Activated naive CD8-positive, alpha-beta T cell treated with anti-CD3 and anti-CD28 coated beads, Interleukin-2, amount 10 ng/mL, durations not matched to agents 7 days and 5 days (primary cell): ENCODE data around the gene PTPRD. TPM values are rescaled to one million over a fixed set of nuclear protein-coding genes. Genes with fewer than 3 reads are reported as not detected.
"Not testable (repeated sequence)": the region's sequence is repeated elsewhere in the genome, so short reads cannot be mapped to it uniquely, and the experiment has no call there.

Experiments used
- ATAC-seq: fragments of 150-1000 bp; cut with Tn5 transposase; one replicate; pipeline ENCODE4 v1.10.0; 2021; ENCODE audit warnings: low read depth, moderate library complexity
- POLR2A ChIA-PET: fragments of 350-600 bp; sonication (Branson Sonifier 250); formaldehyde crosslinking; loops from one replicate; lab custom pipeline; 2021; ENCODE audit warnings: antibody characterized with exemption; lab: Charles Lee
- DNase-seq: peaks from one replicate; pipeline ENCODE4 v3.0.0; 2021
- H3K27ac Mint-ChIP-seq: one replicate; pipeline ENCODE4 v1.8.0; 2022; ENCODE audit warnings: mild to moderate bottlenecking, mixed read lengths
- H3K27me3 Mint-ChIP-seq: one replicate; pipeline ENCODE4 v1.8.0; 2022; ENCODE audit warnings: mild to moderate bottlenecking, moderate library complexity, mixed read lengths
- H3K36me3 Mint-ChIP-seq: one replicate; pipeline ENCODE4 v1.8.0; 2021; ENCODE audit warnings: mild to moderate bottlenecking, mixed read lengths
- H3K4me1 Mint-ChIP-seq: one replicate; pipeline ENCODE4 v1.8.0; 2021; ENCODE audit warnings: mixed read lengths
- H3K4me3 Mint-ChIP-seq: one replicate; pipeline ENCODE4 v1.8.0; 2022; ENCODE audit warnings: mild to moderate bottlenecking, moderate library complexity, mixed read lengths
- H3K9me3 Mint-ChIP-seq: one replicate; pipeline ENCODE4 v1.8.0; 2021; ENCODE audit warnings: mixed read lengths
- total RNA-seq, 2 experiments: library from RNA; stranded (reverse); gene quantifications; one replicate each; pipeline ENCODE4 v1.2.3, GENCODE V29; 2021

Gene PTPRD
- total RNA-seq, 2 experiments from 2014 or later = not detected

- Mint-ChIP-seq H3K36me3 (no peaks in the 10 kb centered on the region), H3K9me3 (no peaks in the 10 kb centered on the region), H3K4me1 (no peaks in the 10 kb centered on the region), H3K27ac (no peak overlapping the region), H3K4me3 (no peak overlapping the region), H3K27me3 (no peaks in the 10 kb centered on the region)
- ATAC-seq = no peak
- POLR2A ChIA-PET = no interaction called here
- no peak for DNase-seq
These were observed 1470.8 kb downstream of the PTPRD start for GRCh38 chr9:9142001-9142400.

- POLR2A ChIA-PET = no interaction called here
- no peaks in the 10 kb centered on the region for H3K36me3 Mint-ChIP-seq
- no peak overlapping the region for H3K27ac Mint-ChIP-seq
- DNase-seq (no peak), ATAC-seq (no peak)
- H3K4me1 Mint-ChIP-seq = no peaks in the 10 kb centered on the region
- H3K9me3 Mint-ChIP-seq = no peaks in the 10 kb centered on the region
- no peaks in the 10 kb centered on the region for H3K27me3 Mint-ChIP-seq
- H3K4me3 Mint-ChIP-seq = no peak overlapping the region
These were observed 1479.3 kb downstream of the PTPRD start for GRCh38 chr9:9133526-9133925.

- no peak overlapping the region for H3K4me3 Mint-ChIP-seq
- no peak overlapping the region for H3K27ac Mint-ChIP-seq
- POLR2A ChIA-PET = no interaction called here
- H3K27me3 Mint-ChIP-seq = no peaks in the 10 kb centered on the region
- no peaks in the 10 kb centered on the region for H3K4me1 Mint-ChIP-seq
- no peaks in the 10 kb centered on the region for H3K36me3 Mint-ChIP-seq
- ATAC-seq = no peak
- DNase-seq = no peak
- H3K9me3 Mint-ChIP-seq = peaks cover 1% of the 10 kb centered on the region
These were observed 1488.2 kb downstream of the PTPRD start for GRCh38 chr9:9124616-9125015.

- DNase-seq (no peak), ATAC-seq (no peak)
- Mint-ChIP-seq H3K27ac (no peak overlapping the region), H3K36me3 (no peaks in the 10 kb centered on the region), H3K4me3 (no peak overlapping the region), H3K27me3 (no peaks in the 10 kb centered on the region), H3K4me1 (no peaks in the 10 kb centered on the region), H3K9me3 (no peaks in the 10 kb centered on the region)
- POLR2A ChIA-PET = no interaction called here
These were observed 1490.4 kb downstream of the PTPRD start for GRCh38 chr9:9122230-9122875.

GRCh38 chr9:9117866-9118265 is 1494.9 kb downstream of the PTPRD start:
- Mint-ChIP-seq H3K4me3 (no peak overlapping the region), H3K27ac (no peak overlapping the region), H3K4me1 (no peaks in the 10 kb centered on the region), H3K36me3 (no peaks in the 10 kb centered on the region), H3K9me3 (peaks cover 2% of the 10 kb centered on the region), H3K27me3 (no peaks in the 10 kb centered on the region)
- DNase-seq (no peak), ATAC-seq (no peak)
- POLR2A ChIA-PET = no interaction called here

- no peaks in the 10 kb centered on the region for H3K27me3 Mint-ChIP-seq
- H3K27ac Mint-ChIP-seq = no peak overlapping the region
- no peak for ATAC-seq
- POLR2A ChIA-PET = no interaction called here
- DNase-seq = no peak
- peaks cover 2% of the 10 kb centered on the region for H3K9me3 Mint-ChIP-seq
- no peak overlapping the region for H3K4me3 Mint-ChIP-seq
- no peaks in the 10 kb centered on the region for H3K4me1 Mint-ChIP-seq
- no peaks in the 10 kb centered on the region for H3K36me3 Mint-ChIP-seq
These were observed 1500.6 kb downstream of the PTPRD start for GRCh38 chr9:9112001-9112720.

GRCh38 chr9:9108641-9109040 is 1504.2 kb downstream of the PTPRD start:
- POLR2A ChIA-PET = no interaction called here
- ATAC-seq (no peak), DNase-seq (no peak)
- Mint-ChIP-seq H3K9me3 (no peaks in the 10 kb centered on the region), H3K27ac (no peak overlapping the region), H3K4me3 (no peak overlapping the region), H3K27me3 (no peaks in the 10 kb centered on the region), H3K4me1 (no peaks in the 10 kb centered on the region), H3K36me3 (no peaks in the 10 kb centered on the region)

GRCh38 chr9:9102295-9102694 is 1510.5 kb downstream of the PTPRD start:
- no peaks in the 10 kb centered on the region for H3K9me3 Mint-ChIP-seq
- no peaks in the 10 kb centered on the region for H3K4me1 Mint-ChIP-seq
- H3K27ac Mint-ChIP-seq = no peak overlapping the region
- H3K4me3 Mint-ChIP-seq = no peak overlapping the region
- H3K36me3 Mint-ChIP-seq = no peaks in the 10 kb centered on the region
- POLR2A ChIA-PET = no interaction called here
- ATAC-seq = no peak
- no peak for DNase-seq
- no peaks in the 10 kb centered on the region for H3K27me3 Mint-ChIP-seq

- no peak overlapping the region for H3K4me3 Mint-ChIP-seq
- DNase-seq (no peak), ATAC-seq (no peak)
- H3K27me3 Mint-ChIP-seq = no peaks in the 10 kb centered on the region
- H3K4me1 Mint-ChIP-seq = no peaks in the 10 kb centered on the region
- no peak overlapping the region for H3K27ac Mint-ChIP-seq
- POLR2A ChIA-PET = no interaction called here
- H3K9me3 Mint-ChIP-seq = no peaks in the 10 kb centered on the region
- no peaks in the 10 kb centered on the region for H3K36me3 Mint-ChIP-seq
These were observed 1512.7 kb downstream of the PTPRD start for GRCh38 chr9:9100070-9100469.

GRCh38 chr9:9099646-9100045 is 1513.2 kb downstream of the PTPRD start:
- POLR2A ChIA-PET = no interaction called here
- no peak for DNase-seq
- Mint-ChIP-seq H3K27ac (no peak overlapping the region), H3K9me3 (no peaks in the 10 kb centered on the region), H3K4me1 (no peaks in the 10 kb centered on the region), H3K27me3 (no peaks in the 10 kb centered on the region), H3K36me3 (no peaks in the 10 kb centered on the region), H3K4me3 (no peak overlapping the region)
- ATAC-seq = no peak

- H3K9me3 Mint-ChIP-seq, H3K27ac Mint-ChIP-seq, DNase-seq, ATAC-seq, H3K4me3 Mint-ChIP-seq, POLR2A ChIA-PET, H3K36me3 Mint-ChIP-seq, H3K27me3 Mint-ChIP-seq, H3K4me1 Mint-ChIP-seq: not testable (repeated sequence)
These were observed 1515.5 kb downstream of the PTPRD start for GRCh38 chr9:9097254-9097653.

GRCh38 chr9:9091387-9091786 is 1521.4 kb downstream of the PTPRD start:
- no peak overlapping the region for H3K27ac Mint-ChIP-seq
- peaks cover 4% of the 10 kb centered on the region for H3K9me3 Mint-ChIP-seq
- POLR2A ChIA-PET = no interaction called here
- no peak overlapping the region for H3K4me3 Mint-ChIP-seq
- no peak for ATAC-seq
- no peak for DNase-seq
- H3K4me1 Mint-ChIP-seq = no peaks in the 10 kb centered on the region
- no peaks in the 10 kb centered on the region for H3K27me3 Mint-ChIP-seq
- H3K36me3 Mint-ChIP-seq = no peaks in the 10 kb centered on the region

GRCh38 chr9:9079473-9079872 is 1533.3 kb downstream of the PTPRD start:
- Mint-ChIP-seq H3K27ac (no peak overlapping the region), H3K36me3 (no peaks in the 10 kb centered on the region), H3K9me3 (peaks cover 12% of the 10 kb centered on the region), H3K4me3 (no peak overlapping the region), H3K27me3 (no peaks in the 10 kb centered on the region), H3K4me1 (no peaks in the 10 kb centered on the region)
- POLR2A ChIA-PET = no interaction called here
- ATAC-seq (no peak), DNase-seq (no peak)

- POLR2A ChIA-PET = no interaction called here
- H3K4me3 Mint-ChIP-seq = no peak overlapping the region
- H3K9me3 Mint-ChIP-seq = peaks cover 10% of the 10 kb centered on the region
- no peaks in the 10 kb centered on the region for H3K4me1 Mint-ChIP-seq
- no peak overlapping the region for H3K27ac Mint-ChIP-seq
- no peak for ATAC-seq
- no peaks in the 10 kb centered on the region for H3K36me3 Mint-ChIP-seq
- no peaks in the 10 kb centered on the region for H3K27me3 Mint-ChIP-seq
- no peak for DNase-seq
These were observed 1534.5 kb downstream of the PTPRD start for GRCh38 chr9:9078301-9078700.
